Panc1 (cell line): ENCODE results near the gene TIAM2. TPM values are rescaled to one million over a fixed set of nuclear protein-coding genes. Genes with fewer than 3 reads are reported as not detected.

ENCODE experiments used
- ATAC-seq: fragments of 200-7000 bp; cut with Tn5 transposase; 2 replicates; pipeline ENCODE4 v1.9.1; 2020; ENCODE audit warnings: mild to moderate bottlenecking, moderate library complexity
- BruUV-seq: library from RNA; stranded (reverse); fragments of 400-500 nt; replicated peaks from 2 replicates; lab custom pipeline; 2021; lab: Mats Ljungman, UMichigan
- CTCF ChIA-PET: fragments of 300-600 bp; sonication (Branson Sonifier 250); formaldehyde crosslinking; loops from one replicate; lab custom pipeline; 2022; ENCODE audit warnings: antibody characterized with exemption; lab: Charles Lee
- POLR2A ChIA-PET: fragments of 300-600 bp; sonication (Branson Sonifier 250); formaldehyde crosslinking; loops from one replicate; lab custom pipeline; 2022; ENCODE audit warnings: antibody characterized with exemption; lab: Charles Lee
- DNase-seq: peaks from one replicate; pipeline ENCODE4 v3.0.0-alpha.2; 2010; ENCODE audit warnings: low read depth, low spot score
- H3K27ac ChIP-seq: 2 replicates; pipeline ENCODE4 v1.5.1; 2011; ENCODE audit warnings: mild to moderate bottlenecking, low read length, inconsistent platforms
- H3K27me3 ChIP-seq: fragments of 200-500 bp; sonication (Bioruptor generic); 2 replicates; pipeline ENCODE4 v1.6.0; 2014; ENCODE audit warnings: low read length, inconsistent platforms; ENCODE audit not compliant: control insufficient read depth, insufficient read depth
- H3K36me3 ChIP-seq: fragments of 200-500 bp; sonication (Bioruptor generic); 2 replicates; pipeline ENCODE4 v1.5.1; 2014; ENCODE audit warnings: inconsistent platforms, mild to moderate bottlenecking, low read length, moderate library complexity; ENCODE audit not compliant: control insufficient read depth, insufficient read depth
- H3K4me1 ChIP-seq: 2 replicates; pipeline ENCODE4 v1.5.1; 2011; ENCODE audit warnings: inconsistent platforms, mild to moderate bottlenecking, low read length, moderate library complexity; ENCODE audit not compliant: control insufficient read depth, insufficient read depth
- H3K4me3 ChIP-seq, 2 experiments: 2 replicates each; pipeline ENCODE4 v1.5.1; 2011 to 2012; ENCODE audit warnings: low read depth in 2 of 2, low read length in 2 of 2, mild to moderate bottlenecking in 2 of 2, inconsistent platforms in 1 of 2, moderate library complexity in 1 of 2
- H3K9me3 ChIP-seq: fragments of 200-500 bp; sonication (Bioruptor generic); 2 replicates; pipeline ENCODE4 v1.5.1; 2014; ENCODE audit warnings: low read depth, mild to moderate bottlenecking, inconsistent platforms, low read length, moderate library complexity; ENCODE audit not compliant: control insufficient read depth, insufficient read depth
- CTCF ChIP-seq: fragments of 450-650 bp; IDR thresholded peaks from 2 replicates; pipeline ENCODE4 v1.5.1; 2017; ENCODE audit warnings: mild to moderate bottlenecking
- POLR2AphosphoS5 ChIP-seq: IDR thresholded peaks from 2 replicates; pipeline ENCODE4 v1.6.1; 2012; ENCODE audit warnings: mild to moderate bottlenecking, low read depth, low read length, moderate library complexity
- REST ChIP-seq, 2 experiments: IDR thresholded peaks; 2 replicates each; pipeline ENCODE4 v1.6.1; 2011 to 2012; ENCODE audit warnings: low read depth in 2 of 2, control low read depth in 1 of 2, low read length in 1 of 2, mild to moderate bottlenecking in 1 of 2, moderate library complexity in 1 of 2; ENCODE audit not compliant: insufficient read depth in 1 of 2
- SIN3A ChIP-seq: IDR thresholded peaks from 2 replicates; pipeline ENCODE4 v1.6.1; 2012; ENCODE audit warnings: low read depth, mild to moderate bottlenecking, low read length, moderate library complexity, borderline replicate concordance; ENCODE audit not compliant: insufficient read depth
- TCF7L2 ChIP-seq: IDR thresholded peaks from 2 replicates; pipeline ENCODE4 v1.6.1; 2011; ENCODE audit warnings: mild to moderate bottlenecking, low read depth, low read length, inconsistent platforms
- in situ Hi-C: cut with HindIII; loops from 2 replicates; pipeline ENCODE4 v1.10.0; 2016; ENCODE audit warnings: low sequenced_read_pairs, low pct_unique_long_range_greater_than_20kb
- intact Hi-C: fragments of 100-400 bp; cut with micrococcal nuclease; formaldehyde crosslinking; loops from one replicate; pipeline ENCODE4 v1.10.0; 2022; ENCODE audit not compliant: unreplicated experiment
- total RNA-seq: library from RNA; stranded (reverse); gene quantifications from one replicate; pipeline ENCODE4 v1.2.1, GENCODE V29; 2021; ENCODE audit not compliant: unreplicated experiment

Gene TIAM2
- total RNA-seq, 1 experiment from 2014 or later = 14.9 TPM

GRCh38 chr6:155055729-155056128 is 60.6 kb downstream of the TIAM2 start:
- in situ Hi-C loops = no loop called here
- no TSS peak for BruUV-seq

GRCh38 chr6:155056756-155057155 is 61.6 kb downstream of the TIAM2 start:
- ChIA-PET CTCF (no interaction called here), POLR2A (no interaction called here)
- DNase-seq (no peak), ATAC-seq (no peak)
- Histone ChIP-seq H3K27ac (no peak overlapping the region), H3K4me3 (no peak overlapping the region), H3K27me3 (no peaks in the 10 kb centered on the region), H3K36me3 (no peaks in the 10 kb centered on the region), H3K4me1 (0 out of 2 replicates have a peak, but pooled peaks cover 7% of the 10 kb centered on the region), H3K9me3 (no peaks in the 10 kb centered on the region)
- TF ChIP-seq TCF7L2 (no peak), POLR2AphosphoS5 (no peak), CTCF (no peak), SIN3A (no peak), REST (IDR thresholded peaks at IDR 0.05; ENCODE audit: insufficient read depth in 1 of 2, low read depth in 2 of 2, low read length in 1 of 2) (no peak)
- in situ Hi-C loops = no loop called here
- no TSS peak for BruUV-seq
- intact Hi-C loops = no loop called here

More at GRCh38 chr6:155055729-155056128, 60.6 kb downstream of the TIAM2 start:
- Histone ChIP-seq H3K9me3 (no peaks in the 10 kb centered on the region), H3K36me3 (no peaks in the 10 kb centered on the region), H3K4me1 (0 out of 2 replicates have a peak, but pooled peaks cover 7% of the 10 kb centered on the region), H3K27me3 (no peaks in the 10 kb centered on the region), H3K27ac (no peak overlapping the region), H3K4me3 (no peak overlapping the region)
- TF ChIP-seq POLR2AphosphoS5 = no peak
- TF ChIP-seq CTCF = no peak
- TF ChIP-seq TCF7L2 = no peak
- TF ChIP-seq SIN3A = no peak
- no peak for TF ChIP-seq REST (IDR thresholded peaks at IDR 0.05; ENCODE audit: insufficient read depth in 1 of 2, low read depth in 2 of 2, low read length in 1 of 2)
- intact Hi-C loops = no loop called here
- ATAC-seq (no peak), DNase-seq (no peak)
- ChIA-PET CTCF (no interaction called here), POLR2A (no interaction called here)
